Neural progenitor cell (in vitro differentiated cells): Measurements from ENCODE around the gene CFAP45. TPM values are rescaled to one million over a fixed set of nuclear protein-coding genes. Genes with fewer than 3 reads are reported as not detected.

Source experiments
- DNase-seq: peaks from one replicate; pipeline ENCODE4 v3.0.0-alpha.2; 2016; ENCODE audit warnings: low spot score
- H2AFZ ChIP-seq: fragments of 200-600 bp; sonication (generic); replicated peaks from 2 replicates; pipeline ENCODE4 v1.6.1; 2016; ENCODE audit warnings: antibody characterized with exemption
- H3F3A ChIP-seq: fragments of 200-600 bp; sonication (generic); 2 replicates; pipeline ENCODE4 v1.6.1; 2016; ENCODE audit warnings: antibody characterized with exemption, low read depth
- H3K27ac ChIP-seq: fragments of 200-600 bp; sonication (generic); 2 replicates; pipeline ENCODE4 v1.5.1; 2016; ENCODE audit warnings: mild to moderate bottlenecking
- H3K27me3 ChIP-seq: fragments of 200-600 bp; sonication (generic); 2 replicates; pipeline ENCODE4 v1.6.1; 2016; ENCODE audit warnings: mild to moderate bottlenecking, moderate library complexity
- H3K36me3 ChIP-seq: fragments of 200-600 bp; sonication (generic); 2 replicates; pipeline ENCODE4 v1.5.1; 2016
- H3K4me1 ChIP-seq: fragments of 200-600 bp; sonication (generic); 2 replicates; pipeline ENCODE4 v1.6.1; 2016; ENCODE audit warnings: mixed run types
- H3K4me2 ChIP-seq: fragments of 200-600 bp; sonication (generic); 2 replicates; pipeline ENCODE4 v1.6.1; 2016
- H3K4me3 ChIP-seq: fragments of 200-600 bp; sonication (generic); 2 replicates; pipeline ENCODE4 v1.5.1; 2016
- H3K79me2 ChIP-seq: fragments of 200-600 bp; sonication (generic); 2 replicates; pipeline ENCODE4 v1.6.1; 2016; ENCODE audit warnings: low read depth
- H3K9ac ChIP-seq: fragments of 200-600 bp; sonication (generic); 2 replicates; pipeline ENCODE4 v1.6.1; 2016
- H3K9me3 ChIP-seq: fragments of 200-600 bp; sonication (generic); 2 replicates; pipeline ENCODE4 v1.5.1; 2016; ENCODE audit warnings: low read depth
- H4K20me1 ChIP-seq: fragments of 200-600 bp; sonication (generic); 2 replicates; pipeline ENCODE4 v1.6.1; 2016; ENCODE audit warnings: low read depth
- H3K27ac Mint-ChIP-seq: 3 replicates; pipeline ENCODE4 v1.8.0; 2021; ENCODE audit warnings: mixed read lengths
- H3K27me3 Mint-ChIP-seq: 2 replicates; pipeline ENCODE4 v1.8.0; 2022; ENCODE audit warnings: low read depth, mild to moderate bottlenecking, inconsistent platforms, moderate library complexity, mixed read lengths; ENCODE audit not compliant: insufficient read depth
- H3K36me3 Mint-ChIP-seq: 3 replicates; pipeline ENCODE4 v1.8.0; 2021; ENCODE audit warnings: mixed read lengths
- H3K4me1 Mint-ChIP-seq: 3 replicates; pipeline ENCODE4 v1.8.0; 2021; ENCODE audit warnings: mixed read lengths
- H3K4me3 Mint-ChIP-seq: 3 replicates; pipeline ENCODE4 v1.8.0; 2021; ENCODE audit warnings: mild to moderate bottlenecking, moderate library complexity, mixed read lengths
- H3K9me3 Mint-ChIP-seq: 3 replicates; pipeline ENCODE4 v1.8.0; 2020; ENCODE audit warnings: mixed read lengths
- EZH2 ChIP-seq: fragments of 200-600 bp; sonication (generic); IDR thresholded peaks from 2 replicates; pipeline ENCODE4 v1.6.1; 2017; ENCODE audit warnings: antibody characterized with exemption, mild to moderate bottlenecking, moderate library complexity
- EZH2phosphoT487 ChIP-seq: fragments of 200-600 bp; sonication (generic); IDR thresholded peaks from 2 replicates; pipeline ENCODE4 v1.6.1; 2017; ENCODE audit warnings: antibody characterized with exemption
- total RNA-seq: library from RNA; depleted of rRNA; stranded (reverse); fragments of >200 nt; gene quantifications from 2 replicates; pipeline ENCODE4 v1.2.3, GENCODE V29; 2015; ENCODE audit warnings: low replicate concordance
- TF ChIP-seq, protein P1 (sequence below): fragments of 200-600 bp; sonication (generic); IDR thresholded peaks from 2 replicates; pipeline ENCODE4 v1.5.1; 2017; ENCODE audit warnings: antibody characterized with exemption, mild to moderate bottlenecking

CFAP45 gene
- total RNA-seq, 1 donor from 2014 or later: not detected

- H3K27me3 ChIP-seq: peaks cover 28% of the 10 kb centered on the region
- peaks cover 10% of the 10 kb centered on the region for H3K36me3 Mint-ChIP-seq
- H3K9ac ChIP-seq: no peak within 1 kb of the TSS
- H3F3A ChIP-seq: no peaks in the 10 kb centered on the region
- H3K4me3 ChIP-seq: peak within 1 kb of the TSS; percentile 50
- H3K27ac ChIP-seq: no peak within 1 kb of the TSS
- no peaks in the 10 kb centered on the region for H3K9me3 ChIP-seq
- H3K27me3 Mint-ChIP-seq: peaks cover 8% of the 10 kb centered on the region
- H3K4me1 ChIP-seq: peaks cover 15% of the 10 kb centered on the region
- H2AFZ ChIP-seq: peak within 1 kb of the TSS; percentile 23
- H3K4me3 Mint-ChIP-seq: peak within 1 kb of the TSS; percentile 90
- no peaks in the 10 kb centered on the region for H3K9me3 Mint-ChIP-seq
- TF ChIP-seq EZH2phosphoT487: peak; percentile 49
- peak; percentile 78 for TF ChIP-seq EZH2
- TF ChIP-seq, protein P1, sequence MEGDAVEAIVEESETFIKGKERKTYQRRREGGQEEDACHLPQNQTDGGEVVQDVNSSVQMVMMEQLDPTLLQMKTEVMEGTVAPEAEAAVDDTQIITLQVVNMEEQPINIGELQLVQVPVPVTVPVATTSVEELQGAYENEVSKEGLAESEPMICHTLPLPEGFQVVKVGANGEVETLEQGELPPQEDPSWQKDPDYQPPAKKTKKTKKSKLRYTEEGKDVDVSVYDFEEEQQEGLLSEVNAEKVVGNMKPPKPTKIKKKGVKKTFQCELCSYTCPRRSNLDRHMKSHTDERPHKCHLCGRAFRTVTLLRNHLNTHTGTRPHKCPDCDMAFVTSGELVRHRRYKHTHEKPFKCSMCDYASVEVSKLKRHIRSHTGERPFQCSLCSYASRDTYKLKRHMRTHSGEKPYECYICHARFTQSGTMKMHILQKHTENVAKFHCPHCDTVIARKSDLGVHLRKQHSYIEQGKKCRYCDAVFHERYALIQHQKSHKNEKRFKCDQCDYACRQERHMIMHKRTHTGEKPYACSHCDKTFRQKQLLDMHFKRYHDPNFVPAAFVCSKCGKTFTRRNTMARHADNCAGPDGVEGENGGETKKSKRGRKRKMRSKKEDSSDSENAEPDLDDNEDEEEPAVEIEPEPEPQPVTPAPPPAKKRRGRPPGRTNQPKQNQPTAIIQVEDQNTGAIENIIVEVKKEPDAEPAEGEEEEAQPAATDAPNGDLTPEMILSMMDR: no peak
- H3K27ac Mint-ChIP-seq: peak within 1 kb of the TSS; percentile 57
- H3K4me1 Mint-ChIP-seq: peaks cover 36% of the 10 kb centered on the region
- peak within 1 kb of the TSS; percentile 82 for H3K4me2 ChIP-seq
- H3K36me3 ChIP-seq: no peaks in the 10 kb centered on the region
- H4K20me1 ChIP-seq: no peaks in the 10 kb centered on the region
- DNase-seq: peak; percentile 91
- no peaks in the 10 kb centered on the region for H3K79me2 ChIP-seq
Measured at GRCh38 chr1:159924791-159925718, 25.1 kb upstream of the CFAP45 start, which contains the start of gene TAGLN2. TSS of gene TAGLN2 (minus strand) at chr1:159925507. CDS start at chr1:159920509, 4,998 bp downstream.

- Histone ChIP-seq H3K9me3 (no peaks in the 10 kb centered on the region), H3K9ac (no peak overlapping the region), H3K27ac (no peak overlapping the region), H3K36me3 (no peaks in the 10 kb centered on the region), H2AFZ (no peak overlapping the region), H4K20me1 (no peaks in the 10 kb centered on the region), H3K4me1 (peaks cover 15% of the 10 kb centered on the region), H3K4me2 (peak overlapping the region; percentile 82), H3K4me3 (peak overlapping the region; percentile 50), H3K79me2 (no peaks in the 10 kb centered on the region), H3K27me3 (peaks cover 28% of the 10 kb centered on the region), H3F3A (no peaks in the 10 kb centered on the region)
- Mint-ChIP-seq H3K4me3 (peak overlapping the region; percentile 90), H3K36me3 (peaks cover 9% of the 10 kb centered on the region), H3K4me1 (peaks cover 36% of the 10 kb centered on the region), H3K9me3 (no peaks in the 10 kb centered on the region), H3K27me3 (peaks cover 6% of the 10 kb centered on the region), H3K27ac (peak overlapping the region; percentile 18)
- DNase-seq: no peak
- no peak for TF ChIP-seq EZH2phosphoT487
- TF ChIP-seq EZH2: no peak
- TF ChIP-seq, protein P1: no peak
Measured at GRCh38 chr1:159924025-159924790, 24.2 kb upstream of the CFAP45 start.

GRCh38 chr1:159923203-159924024 lies 23.4 kb upstream of the CFAP45 start:
- H3K27me3 ChIP-seq: peaks cover 28% of the 10 kb centered on the region
- peak overlapping the region; percentile 82 for H3K4me2 ChIP-seq
- H3K4me1 ChIP-seq: peaks cover 15% of the 10 kb centered on the region
- peaks cover 6% of the 10 kb centered on the region for H3K27me3 Mint-ChIP-seq
- no peaks in the 10 kb centered on the region for H3K79me2 ChIP-seq
- no peak for DNase-seq
- no peak overlapping the region for H3K4me3 ChIP-seq
- no peak overlapping the region for H3K27ac ChIP-seq
- H3F3A ChIP-seq: no peaks in the 10 kb centered on the region
- TF ChIP-seq EZH2: no peak
- TF ChIP-seq, protein P1: no peak
- no peak for TF ChIP-seq EZH2phosphoT487
- peaks cover 36% of the 10 kb centered on the region for H3K4me1 Mint-ChIP-seq
- no peak overlapping the region for H2AFZ ChIP-seq
- H3K27ac Mint-ChIP-seq: peak overlapping the region; percentile 18
- H3K36me3 ChIP-seq: no peaks in the 10 kb centered on the region
- no peaks in the 10 kb centered on the region for H3K9me3 ChIP-seq
- H3K9ac ChIP-seq: no peak overlapping the region
- no peaks in the 10 kb centered on the region for H4K20me1 ChIP-seq
- H3K4me3 Mint-ChIP-seq: peak overlapping the region; percentile 76
- peaks cover 5% of the 10 kb centered on the region for H3K36me3 Mint-ChIP-seq
- H3K9me3 Mint-ChIP-seq: no peaks in the 10 kb centered on the region
